HG03565 (cell line): ENCODE measurements around the gene TMEM192.
"Not testable (repeated sequence)": the region's sequence is repeated elsewhere in the genome, so short reads cannot be mapped to it uniquely, and the experiment has no call there.

ENCODE experiments used
- ATAC-seq: cut with Tn5 transposase; IDR thresholded peaks from one replicate; pipeline ENCODE4 v1.9.1; 2021; ENCODE audit warnings: mild to moderate bottlenecking, moderate library complexity; ENCODE audit not compliant: unreplicated experiment

TMEM192 gene

GRCh38 chr4:165095291-165095690 is 17.4 kb downstream of the TMEM192 start:
- no peak for ATAC-seq

GRCh38 chr4:165094873-165095272 is 17.8 kb downstream of the TMEM192 start:
- no peak for ATAC-seq

DNA sequence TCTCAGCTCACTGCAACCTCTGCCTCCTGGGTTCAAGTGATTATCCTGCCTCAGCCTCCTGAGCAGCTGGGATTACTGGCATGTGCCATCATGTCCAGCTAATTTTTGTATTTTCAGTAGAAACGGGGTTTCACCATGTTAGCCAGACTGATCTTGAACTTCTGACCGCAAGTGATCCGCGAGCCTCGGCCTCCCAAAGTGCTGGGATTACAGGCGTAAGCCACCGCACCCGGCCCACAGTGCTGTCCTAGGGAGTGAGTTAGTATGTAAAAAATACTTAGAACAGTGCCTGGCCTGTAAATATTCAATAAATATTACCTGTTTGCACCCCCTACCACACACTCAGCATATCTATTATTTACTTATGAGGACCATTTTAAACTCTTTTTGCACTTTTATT is 20.5 kb downstream of the TMEM192 start:
- ATAC-seq = not testable (repeated sequence)

DNA sequence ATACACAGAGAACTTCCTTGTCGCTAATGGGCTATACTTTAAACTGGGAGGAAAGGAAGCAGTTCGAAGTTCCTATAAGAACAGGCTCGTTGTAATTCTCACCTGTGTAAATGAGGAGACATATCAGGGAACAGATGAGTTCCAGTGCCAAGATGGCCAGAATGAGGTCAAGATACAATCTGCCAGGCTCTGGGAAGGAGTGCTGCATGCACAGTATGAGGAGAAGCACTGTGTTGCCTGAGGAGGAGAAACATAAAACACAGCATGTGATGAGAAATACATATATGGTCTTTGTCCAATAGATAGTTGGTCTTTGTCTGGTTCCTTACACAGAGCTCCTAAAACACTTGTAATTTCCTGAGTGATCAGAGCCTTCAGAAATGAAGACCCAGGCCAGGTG is 24.3 kb downstream of the TMEM192 start:
- no peak for ATAC-seq

DNA sequence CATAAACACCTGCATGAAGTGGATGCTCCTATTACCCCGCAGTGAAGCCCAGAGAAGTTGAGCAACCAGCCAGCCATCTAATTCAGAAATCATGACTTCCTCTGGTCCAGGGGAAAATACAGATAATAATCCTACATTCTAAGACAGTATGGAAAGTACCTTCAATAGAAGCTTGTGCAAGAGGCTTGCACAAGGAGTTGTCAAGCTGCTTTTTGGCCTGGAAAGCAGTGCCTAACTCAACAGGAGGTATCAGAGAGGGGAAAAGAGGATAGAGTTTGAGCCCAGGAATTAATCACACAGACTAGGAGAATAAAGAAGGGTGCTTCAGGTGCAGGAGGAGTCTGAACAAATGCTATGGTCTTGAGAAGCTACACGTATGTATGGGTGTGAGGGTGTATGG is 26.7 kb downstream of the TMEM192 start:
- ATAC-seq = no peak

GRCh38 chr4:165084787-165085186 is 27.9 kb downstream of the TMEM192 start:
- ATAC-seq = not testable (repeated sequence)

GRCh38 chr4:165079476-165079875 is 33.2 kb downstream of the TMEM192 start:
- ATAC-seq = no peak

DNA sequence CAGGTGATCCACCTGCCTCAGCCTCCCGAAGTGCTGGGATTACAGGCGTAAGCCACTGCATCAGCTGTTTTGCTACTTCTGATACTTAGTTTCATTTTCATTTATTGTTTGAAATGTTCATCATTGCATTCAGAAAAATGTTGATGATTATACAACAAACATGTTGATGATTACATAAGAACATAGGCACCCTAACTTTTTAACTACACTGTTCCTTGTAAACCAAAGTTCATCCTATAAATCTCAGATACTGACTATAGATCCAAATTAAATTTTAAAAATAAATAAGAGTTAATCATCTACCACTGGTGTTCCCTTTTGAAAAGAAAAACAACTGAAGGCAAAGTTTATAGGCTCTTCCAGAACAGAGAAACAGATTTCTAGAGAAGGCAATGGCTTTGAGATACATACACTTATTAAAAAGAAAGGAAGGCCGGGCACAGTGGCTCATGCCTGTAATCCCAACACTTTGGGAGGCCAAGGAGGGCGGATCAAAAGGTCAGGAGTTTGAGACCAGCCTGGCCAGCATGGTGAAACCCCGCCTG is 35.6 kb downstream of the TMEM192 start:
- ATAC-seq = no peak

DNA sequence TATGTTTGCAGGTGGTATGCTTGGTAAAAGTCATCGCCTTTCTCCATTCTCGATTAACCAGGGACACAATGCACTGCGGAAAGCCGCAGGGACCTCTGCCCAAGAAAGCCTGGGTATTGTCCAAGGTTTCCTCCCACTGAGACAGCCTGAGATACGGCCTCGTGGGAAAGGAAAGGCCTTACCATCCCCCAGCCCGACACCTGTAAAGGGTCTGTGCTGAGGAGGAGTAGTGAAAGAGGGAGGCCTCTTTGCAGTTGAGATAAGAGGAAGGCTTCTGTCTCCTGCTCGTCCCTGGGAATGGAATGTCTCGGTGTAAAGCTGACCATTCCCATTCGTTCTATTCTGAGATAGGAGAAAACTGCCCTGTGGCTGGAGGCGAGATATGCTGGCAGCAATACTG is 39.3 kb downstream of the TMEM192 start:
- ATAC-seq = not testable (repeated sequence)

DNA sequence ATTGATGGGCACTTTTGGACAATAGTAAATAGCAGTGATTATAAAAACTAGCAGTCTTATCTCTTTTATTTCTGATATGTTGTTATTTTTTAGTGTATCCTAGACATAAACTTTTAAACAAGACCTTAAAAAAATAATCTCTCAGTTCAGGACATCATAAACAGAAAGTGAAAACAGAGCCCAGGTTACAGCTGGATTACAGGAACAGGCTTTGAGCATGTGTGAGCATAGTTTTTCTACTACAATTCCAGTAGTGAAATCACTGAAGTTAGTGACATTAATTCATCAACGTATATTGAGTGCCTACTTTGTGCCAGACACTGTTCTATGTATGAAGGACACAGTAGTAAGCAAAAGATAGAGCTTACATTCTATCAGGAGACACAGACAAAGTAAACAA is 42.1 kb downstream of the TMEM192 start:
- no peak for ATAC-seq

- ATAC-seq = no peak
Measured at GRCh38 chr4:165060938-165061337, 51.7 kb downstream of the TMEM192 start.

DNA sequence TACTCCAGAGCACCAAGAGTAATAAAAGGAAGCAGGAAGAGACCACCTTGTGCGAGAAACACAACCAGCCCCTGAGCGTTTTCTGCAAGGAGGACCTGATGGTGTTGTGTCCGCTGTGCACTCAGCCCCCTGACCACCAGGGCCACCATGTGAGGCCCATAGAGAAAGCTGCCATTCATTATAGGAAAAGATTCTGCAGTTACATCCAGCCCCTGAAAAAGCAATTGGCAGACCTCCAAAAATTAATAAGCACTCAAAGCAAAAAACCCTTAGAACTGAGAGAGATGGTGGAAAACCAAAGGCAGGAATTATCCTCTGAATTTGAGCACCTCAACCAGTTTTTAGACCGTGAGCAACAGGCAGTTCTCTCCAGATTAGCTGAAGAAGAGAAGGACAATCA is 53.3 kb downstream of the TMEM192 start:
- ATAC-seq = no peak

GRCh38 chr4:165058666-165059065 is 54.0 kb downstream of the TMEM192 start:
- ATAC-seq = no peak

DNA sequence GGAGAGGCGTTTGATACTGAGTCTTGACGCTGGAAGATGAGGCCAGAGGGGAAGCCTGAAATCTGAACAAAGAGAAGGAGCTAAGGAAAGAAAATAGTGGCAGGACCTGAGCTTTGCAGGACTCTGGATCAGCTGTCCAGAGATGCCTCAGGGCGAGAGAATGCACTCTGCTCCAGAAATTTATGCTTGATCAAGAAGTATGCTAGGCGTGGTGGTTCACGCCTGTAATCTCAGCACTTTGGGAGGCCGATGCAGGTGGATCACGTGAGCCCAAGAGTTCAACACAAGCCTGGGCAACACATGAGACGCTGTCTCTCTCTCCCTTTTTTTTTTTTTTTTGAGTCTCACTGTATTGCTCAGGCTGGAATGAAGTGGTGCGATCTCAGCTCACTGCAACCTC is 57.1 kb downstream of the TMEM192 start:
- no peak for ATAC-seq

DNA sequence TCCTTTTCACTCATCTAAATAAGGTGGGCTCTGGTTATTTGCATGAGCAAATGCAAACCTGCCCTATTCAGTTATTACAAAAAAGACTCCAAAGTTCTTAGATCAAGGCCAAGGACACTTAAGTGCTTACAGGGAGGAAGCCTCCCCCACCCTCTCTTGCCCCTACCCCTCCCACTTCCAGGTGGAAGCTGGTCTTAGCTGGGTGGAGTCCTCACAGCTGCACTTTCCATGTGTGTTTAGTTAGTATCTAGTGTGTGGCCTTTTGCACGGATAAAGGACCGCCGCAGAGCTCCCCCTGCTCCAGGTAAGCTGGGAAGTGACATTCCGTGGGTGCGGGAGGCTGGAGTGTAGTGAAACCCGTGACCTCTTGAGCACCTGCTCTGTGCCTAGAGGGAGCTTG is 59.0 kb downstream of the TMEM192 start, which contains the start of gene TRIM75:
Gene TRIM75, plus strand, starts transcription at position 222 of the 400 bp plus-strand sequence. CDS start 5,282 bp downstream, outside the sequence.
- no peak for ATAC-seq

DNA sequence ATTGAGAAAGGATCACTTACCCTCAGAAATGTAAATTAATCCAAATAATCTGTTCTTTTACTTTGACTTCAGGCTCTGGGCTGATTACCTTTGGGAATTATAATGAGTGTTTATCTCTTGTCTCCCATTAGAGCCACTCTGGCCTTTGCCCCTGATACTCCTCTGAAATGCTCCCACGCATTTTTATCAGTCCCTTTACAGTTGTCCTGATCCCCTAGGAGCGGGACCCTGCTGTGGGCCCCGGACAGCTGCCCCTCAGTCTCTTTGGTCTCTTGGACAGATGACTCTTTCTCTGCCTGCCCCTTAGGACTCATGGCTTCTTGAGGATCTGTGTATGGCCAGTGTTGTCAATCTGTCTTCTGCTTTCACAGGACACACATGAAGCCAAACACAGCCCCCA is 60.0 kb downstream of the TMEM192 start:
- ATAC-seq = no peak

- no peak for ATAC-seq
Measured at GRCh38 chr4:165048170-165048569, 64.5 kb downstream of the TMEM192 start.

GRCh38 chr4:165031436-165032211 is 81.0 kb downstream of the TMEM192 start, which contains the start of gene TRIM60:
Gene TRIM60 (plus strand): TSS chr4:165031999. CDS start chr4:165040073, 8,074 bp downstream.
- ATAC-seq = no peak

- no peak for ATAC-seq
Measured at GRCh38 chr4:165027762-165028402, 84.8 kb downstream of the TMEM192 start.

- not testable (repeated sequence) for ATAC-seq
Measured at GRCh38 chr4:165025782-165026181, 86.9 kb downstream of the TMEM192 start.
